Activated CD8-positive, alpha-beta memory T cell treated with anti-CD3 and anti-CD28 coated beads for 48 hours (primary cell): ENCODE results near the gene PTPN21.

Experiments used
- DNase-seq, 3 experiments: peaks; one replicate each; pipeline ENCODE4 v3.0.0-alpha.2; 2020; ENCODE audit warnings: low read depth in 2 of 3, low spot score in 2 of 3

PTPN21 gene

DNA sequence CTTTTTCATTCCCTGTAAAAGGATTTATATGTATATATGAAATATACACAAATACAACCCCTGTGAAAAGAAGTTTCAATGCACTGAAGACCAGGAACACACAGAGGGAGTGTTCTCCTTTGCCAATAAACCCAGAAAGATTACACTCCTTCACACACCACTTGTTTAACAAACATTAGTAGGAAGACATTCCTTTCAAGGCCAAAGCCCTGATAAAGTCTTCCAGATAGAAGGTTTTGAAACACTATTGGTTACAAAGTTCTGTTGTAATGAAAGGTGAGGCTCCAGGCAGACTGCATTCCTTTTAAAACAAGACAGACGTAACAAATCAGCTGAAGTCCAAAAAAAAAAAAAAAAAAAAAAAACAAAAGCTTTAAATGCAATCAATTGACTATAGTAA, 81.0 kb downstream of the PTPN21 start:
- DNase-seq, result no peak

DNA sequence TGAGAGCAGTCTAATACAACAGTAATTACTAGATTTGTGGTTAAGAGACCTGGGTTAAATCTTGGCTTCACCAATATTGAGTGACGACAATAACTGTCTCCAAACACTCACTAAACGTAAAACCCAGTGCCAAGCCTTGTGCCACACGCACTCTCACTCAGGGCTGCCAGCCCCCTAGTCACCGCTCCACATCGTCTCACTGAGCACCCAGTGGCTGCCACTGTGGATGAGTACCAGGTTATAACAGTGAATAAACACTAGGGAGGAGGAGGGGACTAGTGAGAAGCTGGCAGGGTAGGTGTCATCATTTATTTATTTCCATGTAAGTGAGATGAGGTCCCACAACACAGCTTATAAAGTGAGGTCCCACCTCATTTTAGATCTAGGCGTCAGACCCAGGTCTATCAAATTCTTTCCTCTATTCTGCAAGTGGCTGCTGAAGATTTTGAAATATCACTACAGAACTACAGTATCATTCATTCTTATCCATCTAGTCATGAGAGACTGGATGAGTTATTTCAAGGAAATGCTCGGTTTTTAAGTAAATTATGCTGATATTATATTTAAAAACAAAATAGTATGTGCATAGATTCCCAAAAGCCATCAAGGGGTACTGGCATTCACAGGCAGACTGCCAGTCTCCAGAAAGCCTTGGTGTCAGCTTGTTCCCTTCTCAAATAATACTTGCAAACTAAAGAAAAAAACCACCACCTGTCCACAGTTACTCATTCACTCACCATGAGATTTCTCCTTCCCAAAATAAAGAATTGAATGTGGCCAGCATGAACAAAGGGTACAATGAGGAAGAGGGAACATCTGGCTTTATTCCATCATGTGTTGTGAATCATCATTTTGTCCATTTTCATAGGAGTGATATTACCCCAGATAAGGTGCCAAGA, 84.0 kb downstream of the PTPN21 start:
- DNase-seq, result no peak

DNA sequence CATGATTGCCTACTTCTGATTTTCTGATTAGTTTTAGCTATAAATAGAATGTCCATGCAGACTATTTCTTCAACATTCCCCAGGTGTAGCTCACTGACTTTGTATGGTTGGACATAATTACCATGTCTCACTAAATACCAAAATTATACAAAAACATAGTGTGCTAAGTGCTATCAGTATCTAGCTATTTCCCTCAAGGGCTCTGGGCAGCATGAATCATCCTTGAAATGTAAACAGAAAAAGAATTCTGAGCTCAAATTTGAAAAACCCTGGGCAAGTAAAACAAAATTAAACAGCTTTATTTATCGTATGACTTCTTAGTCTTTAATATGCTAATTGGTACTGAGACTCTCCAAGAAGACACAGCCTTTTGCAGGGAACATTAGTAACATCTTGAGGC, 86.4 kb downstream of the PTPN21 start:
- no peak for DNase-seq

DNA sequence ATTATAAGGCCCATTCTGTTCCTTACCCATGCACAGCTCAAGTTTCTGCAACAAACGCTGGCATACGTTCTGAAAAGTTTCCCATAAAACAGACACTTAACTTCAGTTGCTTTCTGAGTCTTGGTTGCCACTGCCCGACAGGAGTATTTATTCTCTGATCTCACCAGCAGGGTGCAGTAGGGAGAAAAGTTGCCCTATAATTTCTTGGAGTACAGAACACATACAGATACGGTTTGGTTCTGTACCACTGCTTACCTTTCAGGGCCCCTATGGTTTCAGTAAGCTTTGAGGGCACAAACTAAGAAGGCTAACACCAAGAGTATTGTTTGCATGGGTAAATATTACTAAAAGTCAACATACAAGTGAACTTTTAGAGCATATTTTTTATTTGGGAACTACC, 91.5 kb downstream of the PTPN21 start:
- no peak for DNase-seq

DNA sequence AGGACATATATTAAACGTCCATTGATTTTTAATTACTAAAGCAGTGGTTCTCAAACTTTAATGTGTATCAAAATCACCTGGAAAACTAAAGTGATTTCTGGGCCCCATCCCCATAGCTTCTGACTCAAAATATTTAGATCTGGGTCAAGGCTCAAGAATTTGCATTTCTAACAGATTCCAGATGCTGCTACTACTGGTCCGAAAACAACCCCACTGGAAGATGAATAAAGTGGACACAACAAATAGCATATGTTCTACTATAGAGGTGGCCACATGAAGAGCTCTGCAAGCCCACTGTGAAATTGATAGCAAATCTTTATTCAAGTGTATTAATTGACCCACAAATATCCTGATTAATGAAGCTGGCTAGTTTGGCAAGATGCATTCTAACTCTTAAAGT, 99.9 kb downstream of the PTPN21 start:
- DNase-seq, result no peak

DNA sequence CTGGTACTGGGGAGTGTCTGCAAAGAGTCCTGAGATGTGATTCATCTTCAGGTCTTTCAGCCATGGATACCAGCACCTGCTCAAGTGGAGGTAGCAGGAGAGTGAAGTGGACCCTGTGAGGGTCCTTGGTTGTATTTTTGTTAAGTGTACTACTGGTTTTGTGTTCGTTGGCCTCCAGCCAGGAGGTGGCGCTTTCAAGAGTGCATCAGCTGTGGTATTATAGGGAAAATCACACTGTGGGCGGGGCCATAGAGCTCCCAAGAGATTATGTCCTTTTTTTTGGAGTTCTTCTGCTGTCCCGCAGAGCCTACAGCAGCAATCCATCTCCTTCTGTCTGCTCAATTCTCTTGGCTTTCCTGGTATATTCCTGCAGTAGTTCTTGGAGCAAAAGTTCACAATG, 102.6 kb downstream of the PTPN21 start:
- DNase-seq, result no peak

DNA sequence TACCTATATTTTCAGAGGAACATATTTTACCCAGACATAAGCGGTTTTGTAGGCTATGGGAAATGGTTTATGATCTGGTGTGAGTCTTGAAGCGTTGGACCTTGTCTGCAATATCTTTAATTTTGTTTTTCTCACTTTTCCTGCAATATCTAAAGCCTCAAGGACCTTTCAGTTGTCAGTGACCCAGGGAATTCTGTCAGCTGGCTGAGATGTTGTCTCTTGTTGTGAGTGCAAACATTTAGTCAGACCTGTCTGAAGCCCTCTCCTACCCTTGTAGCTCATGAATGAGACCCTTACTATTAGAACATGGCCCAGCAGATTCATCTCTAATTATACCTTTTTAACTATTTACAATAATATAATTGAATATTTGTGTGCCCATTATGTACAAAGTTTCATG, 115.7 kb downstream of the PTPN21 start:
- DNase-seq, result no peak

DNA sequence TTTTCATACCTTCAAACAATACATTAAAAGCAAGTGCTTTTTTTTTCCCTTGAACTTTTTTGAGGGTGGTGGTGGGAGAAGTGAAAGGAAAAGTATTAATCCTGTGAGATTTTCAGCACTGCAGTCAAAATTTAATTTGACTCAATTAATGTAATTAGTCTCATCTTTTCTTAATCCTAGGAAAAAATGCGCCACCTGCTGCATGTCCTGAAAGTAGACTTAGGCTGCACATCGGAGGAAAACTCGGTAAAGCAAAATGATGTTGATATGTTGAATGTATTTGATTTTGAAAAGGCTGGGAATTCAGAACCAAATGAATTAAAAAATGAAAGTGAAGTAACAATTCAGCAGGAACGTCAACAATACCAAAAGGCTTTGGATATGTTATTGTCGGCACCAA, 117.1 kb downstream of the PTPN21 start:
- DNase-seq, result no peak

DNA sequence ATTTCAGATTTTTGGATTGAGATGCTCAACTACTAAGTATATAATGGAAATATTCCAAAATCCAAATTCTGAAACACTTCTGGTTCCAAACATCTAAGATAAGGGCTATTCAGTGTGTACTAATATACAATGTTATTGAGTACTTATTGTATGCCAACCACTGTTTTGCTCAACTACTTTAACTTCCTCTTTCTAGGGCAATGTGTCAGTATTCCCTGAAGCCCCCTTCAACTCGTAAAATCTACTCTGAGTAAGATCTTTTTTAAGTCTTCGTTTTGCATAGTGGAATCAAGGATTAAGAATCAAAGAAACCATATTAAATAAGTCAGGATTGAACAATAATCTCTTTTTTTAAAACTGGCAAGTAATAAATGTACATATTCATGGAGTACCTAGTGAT, 123.8 kb downstream of the PTPN21 start:
- no peak for DNase-seq

DNA sequence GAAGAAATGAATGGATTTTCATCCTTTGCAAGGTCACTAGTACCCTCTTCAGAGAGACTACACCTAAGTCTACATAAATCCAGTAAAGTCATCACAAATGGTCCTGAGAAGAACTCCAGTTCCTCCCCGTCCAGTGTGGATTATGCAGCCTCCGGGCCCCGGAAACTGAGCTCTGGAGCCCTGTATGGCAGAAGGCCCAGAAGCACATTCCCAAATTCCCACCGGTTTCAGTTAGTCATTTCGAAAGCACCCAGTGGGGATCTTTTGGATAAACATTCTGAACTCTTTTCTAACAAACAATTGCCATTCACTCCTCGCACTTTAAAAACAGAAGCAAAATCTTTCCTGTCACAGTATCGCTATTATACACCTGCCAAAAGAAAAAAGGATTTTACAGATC, 128.5 kb downstream of the PTPN21 start:
- no peak for DNase-seq

DNA sequence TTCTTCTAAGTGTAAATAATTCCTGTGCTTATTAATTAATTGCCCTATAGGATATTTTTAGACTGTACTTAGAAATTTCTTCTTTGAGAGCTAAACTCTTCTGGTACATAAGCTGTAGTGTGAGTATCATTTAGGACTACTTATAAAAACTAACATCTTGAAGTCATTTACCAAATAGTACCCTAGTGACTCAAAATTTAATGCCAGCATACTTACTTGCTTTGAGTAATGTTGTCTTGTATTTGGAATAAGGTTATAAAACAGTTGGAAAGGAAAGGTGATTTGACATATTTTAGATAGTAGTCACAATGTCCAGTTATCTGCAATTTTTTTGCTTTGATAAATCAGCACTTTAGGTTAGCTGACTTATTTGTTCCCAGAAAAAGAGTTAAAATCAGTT, 130.2 kb downstream of the PTPN21 start:
- DNase-seq, result no peak

DNA sequence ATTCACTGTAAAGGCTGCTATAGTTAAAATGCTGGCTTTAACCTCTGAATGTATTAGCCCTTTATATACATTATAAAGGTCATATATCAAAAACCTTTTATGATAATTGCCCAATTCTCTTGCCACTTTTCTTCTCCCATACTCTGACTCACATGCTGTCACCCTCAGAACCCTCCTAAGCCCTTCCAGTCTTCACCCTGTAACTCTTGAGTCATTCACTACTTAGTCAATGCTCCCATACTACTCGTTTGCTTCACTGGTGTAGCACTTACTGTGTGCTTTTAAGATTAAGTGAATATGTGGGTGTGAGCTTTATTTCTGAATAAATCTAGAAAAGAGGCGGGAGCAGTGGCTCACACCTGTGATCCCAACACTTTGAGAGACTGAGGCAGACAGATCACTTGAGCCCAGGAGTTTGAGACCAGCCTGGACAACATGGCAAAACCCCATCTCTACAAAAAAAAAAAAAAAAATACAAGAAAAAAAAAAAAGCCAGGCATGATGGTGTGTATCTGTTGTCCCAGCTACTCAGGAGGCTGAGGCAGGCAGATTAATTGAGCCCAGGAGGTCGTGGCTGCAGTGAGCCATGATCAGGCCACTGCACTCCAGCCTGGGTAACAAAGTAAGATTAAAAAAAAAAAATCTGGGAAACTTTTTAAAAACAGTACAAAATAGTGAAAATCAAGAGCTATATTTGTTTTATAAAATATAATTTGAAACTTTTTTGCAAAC, 131.7 kb downstream of the PTPN21 start:
- no peak for DNase-seq

DNA sequence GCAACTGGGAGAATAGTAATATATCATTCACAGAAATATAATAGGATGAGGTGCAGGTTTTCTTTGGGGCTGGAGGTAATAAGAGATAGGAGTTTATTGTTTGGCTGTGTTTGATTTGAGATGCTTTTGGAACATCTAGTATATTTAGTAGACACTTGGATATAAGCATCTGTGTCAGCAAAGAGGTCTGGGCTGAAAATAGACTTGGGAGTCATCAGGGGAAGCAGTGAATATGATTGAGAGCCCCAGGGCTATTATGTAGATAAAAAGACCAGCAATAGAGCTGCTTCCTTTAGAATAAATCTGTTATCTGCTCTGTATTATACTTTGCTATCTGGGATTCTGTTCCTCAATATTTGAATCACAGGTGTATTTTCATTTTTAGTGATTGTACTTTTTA, 132.8 kb downstream of the PTPN21 start:
- no peak for DNase-seq

DNA sequence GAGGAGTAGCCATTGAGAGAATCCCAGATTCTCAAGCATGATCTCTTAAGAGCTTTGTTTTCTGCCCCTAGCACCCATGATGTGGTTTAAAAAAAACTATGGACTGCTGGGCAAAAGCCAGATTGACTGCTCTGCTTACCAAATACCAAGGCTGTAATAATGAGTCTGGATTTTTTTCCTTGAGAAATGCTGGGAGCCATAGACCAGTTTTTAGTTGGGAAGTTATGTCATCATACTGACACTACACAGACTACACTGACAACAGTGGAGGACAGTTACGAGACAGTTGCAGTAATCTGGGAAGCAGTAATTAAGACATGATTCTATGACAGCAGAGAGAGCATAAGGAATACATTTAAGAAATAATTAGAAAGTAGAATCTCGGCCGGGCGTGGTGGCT, 133.5 kb downstream of the PTPN21 start:
- DNase-seq, result no peak

DNA sequence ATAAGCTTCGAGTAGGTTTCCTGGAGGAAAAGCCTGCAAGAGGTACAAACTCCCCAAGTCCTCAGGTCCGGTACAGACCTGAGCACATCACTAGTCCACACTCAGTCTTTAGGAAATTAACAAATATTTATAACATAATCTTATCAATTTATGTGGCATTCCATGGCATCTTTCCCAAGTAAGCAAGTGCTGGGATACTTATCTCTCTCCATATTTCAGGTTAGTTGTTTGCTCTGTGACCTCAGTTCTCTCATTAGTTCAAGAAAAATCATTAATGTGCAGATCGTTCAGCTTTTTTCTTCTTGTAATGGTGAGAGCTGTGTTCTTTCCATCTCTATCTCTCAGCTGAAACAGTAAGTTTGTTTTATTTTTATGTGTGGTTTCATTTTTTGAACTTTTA, 134.6 kb downstream of the PTPN21 start:
- no peak for DNase-seq

DNA sequence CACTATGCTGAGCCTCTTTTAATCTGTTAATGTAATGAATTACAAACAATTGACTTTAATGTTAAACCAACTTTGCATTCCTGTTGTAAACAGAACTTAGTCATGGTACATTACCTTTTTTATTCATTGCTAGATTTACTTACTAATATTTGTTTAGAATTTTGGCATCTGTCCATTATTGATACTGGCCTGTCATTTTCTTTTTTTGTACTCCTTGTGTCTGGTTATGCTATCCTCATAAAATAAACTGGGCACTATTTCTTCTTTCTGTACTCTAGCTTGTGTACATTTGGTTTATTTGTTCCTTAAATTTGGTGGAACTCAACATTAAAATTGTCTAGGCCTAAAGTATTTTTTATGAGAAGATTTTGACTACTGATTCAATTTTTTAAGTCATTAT, 137.2 kb downstream of the PTPN21 start:
- DNase-seq, result no peak
